ENCODE results near the gene CAMKK1. TPM values are rescaled to one million over a fixed set of nuclear protein-coding genes. Genes with fewer than 3 reads are reported as not detected.

The CAMKK1 gene
- polyA plus RNA-seq, 3 donors: 3.7 to 4.3 (median 3.8) TPM

- DNase-seq (ENCODE audit: low read depth in 3 of 3, low spot score in 2 of 3): no peak
These were observed 76.9 kb downstream of the CAMKK1 start for GRCh38 chr17:3815925-3816324.

DNA sequence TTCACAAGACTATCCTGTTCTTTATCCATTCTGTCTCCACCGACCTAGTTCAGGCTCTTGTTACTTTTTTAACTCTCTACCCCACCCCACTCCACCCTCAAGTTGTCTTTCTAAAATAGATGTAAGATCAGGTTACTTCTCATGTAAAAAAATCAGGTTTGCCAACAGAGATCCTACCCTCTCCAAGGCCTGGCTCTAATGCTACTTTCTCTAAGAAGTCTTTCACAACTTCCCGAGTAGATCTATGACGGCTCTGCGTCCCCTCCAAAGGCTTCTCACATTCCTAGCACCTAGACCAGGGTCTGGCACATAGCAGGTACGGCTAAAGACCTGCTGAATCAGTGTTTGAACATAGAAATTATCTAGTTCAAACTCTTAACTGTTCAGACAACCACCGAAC lies 77.7 kb downstream of the CAMKK1 start:
- no peak for DNase-seq (ENCODE audit: low read depth in 3 of 3, low spot score in 2 of 3)

DNA sequence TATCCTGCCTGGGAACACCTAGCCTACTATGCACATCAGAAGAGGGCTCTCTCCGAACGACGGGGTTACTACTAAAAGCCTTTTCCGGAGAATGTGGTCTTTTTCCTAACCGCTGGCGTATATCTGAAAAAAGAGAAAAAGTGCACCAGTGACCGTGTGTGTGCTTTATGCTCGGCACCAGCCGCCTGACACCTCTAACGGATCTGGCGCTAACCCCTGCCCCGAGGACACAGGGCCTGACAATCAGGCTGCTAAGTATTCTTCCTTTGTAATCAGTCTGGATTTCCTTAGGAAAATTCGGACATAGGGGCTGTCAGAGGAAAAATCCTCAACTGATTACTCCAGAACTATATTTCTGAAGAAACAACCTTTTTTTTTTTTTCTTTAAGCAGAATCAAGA lies 78.5 kb downstream of the CAMKK1 start:
- DNase-seq (ENCODE audit: low read depth in 3 of 3, low spot score in 2 of 3): no peak

GRCh38 chr17:3813171-3813570 lies 79.7 kb downstream of the CAMKK1 start:
- DNase-seq (ENCODE audit: low read depth in 3 of 3, low spot score in 2 of 3): no peak

DNA sequence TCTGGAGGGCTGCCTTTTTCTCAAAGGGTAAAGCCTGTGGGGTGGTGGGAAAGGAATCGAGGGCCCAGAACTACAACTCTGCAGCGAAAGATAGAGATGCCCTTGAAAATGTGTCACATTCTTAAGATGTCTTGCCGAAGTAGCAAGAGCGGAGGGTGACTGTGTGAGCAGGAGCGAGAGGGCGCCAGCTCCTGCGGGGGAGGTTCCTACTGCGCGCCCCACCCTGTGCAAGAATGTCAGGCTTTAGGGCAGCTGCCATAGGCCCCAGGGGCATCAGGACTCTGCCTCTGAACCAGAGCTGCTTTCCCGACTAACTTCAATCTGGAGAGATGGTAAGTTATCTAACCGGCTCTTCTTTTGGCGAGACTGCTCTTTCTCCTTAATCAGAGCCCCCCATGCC lies 80.1 kb downstream of the CAMKK1 start:
- DNase-seq (ENCODE audit: low read depth in 3 of 3, low spot score in 2 of 3): no peak

DNA sequence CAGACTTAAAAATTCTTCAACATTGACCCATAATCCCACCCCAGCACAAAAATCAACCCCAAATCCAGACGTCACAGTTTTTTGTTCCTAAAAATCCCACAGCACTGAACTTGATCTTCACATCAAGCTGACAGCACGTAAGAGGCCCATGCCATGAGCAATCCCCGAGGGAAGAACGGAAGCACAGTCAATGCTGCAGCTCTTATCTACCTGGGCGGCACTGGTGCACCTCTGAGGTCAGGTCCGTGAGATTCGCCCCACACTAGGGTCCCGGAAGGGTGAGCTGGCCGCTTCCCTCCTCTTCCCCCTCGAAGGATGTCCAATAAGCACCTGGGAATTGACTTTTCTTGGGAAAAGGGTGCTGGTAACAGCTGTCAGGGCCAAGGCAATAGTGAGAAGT lies 80.6 kb downstream of the CAMKK1 start:
- DNase-seq (ENCODE audit: low read depth in 3 of 3, low spot score in 2 of 3): no peak

Other genes starting within 250 kb of the CAMKK1 start
- gene TAX1BP3, start 224.5 kb downstream of the CAMKK1 start, polyA plus RNA-seq (ENCODE audit: insufficient read length in 3 of 3): 10 to 100 TPM; 84.5 to 98.5 (median 92.6) TPM
- 10 to 100 TPM; 22.8 to 26.7 (median 26.4) TPM for gene EMC6, start 224.2 kb downstream of the CAMKK1 start, polyA plus RNA-seq (ENCODE audit: insufficient read length in 3 of 3)
- 1 to 10 TPM; 1.2 to 1.6 (median 1.4) TPM for gene P2RX5, start 196.9 kb downstream of the CAMKK1 start, polyA plus RNA-seq (ENCODE audit: insufficient read length in 3 of 3)
- gene HASPIN, start 169.2 kb downstream of the CAMKK1 start, polyA plus RNA-seq (ENCODE audit: insufficient read length in 3 of 3): 1 to 10 TPM; 3.4 to 3.6 (median 3.5) TPM
- 10 to 100 TPM; 37.4 to 40.9 (median 38.3) TPM for gene ITGAE, start 91.9 kb downstream of the CAMKK1 start, polyA plus RNA-seq (ENCODE audit: insufficient read length in 3 of 3)
- 10 to 100 TPM; 62.9 to 78.9 (median 74.9) TPM for gene NCBP3, start 46.8 kb downstream of the CAMKK1 start, polyA plus RNA-seq (ENCODE audit: insufficient read length in 3 of 3)
- 1 to 10 TPM in 1 of 3 donors, under 1 TPM in 2; 0.71 to 1.5 (median 0.76) TPM for gene P2RX1, start 23.4 kb upstream of the CAMKK1 start, polyA plus RNA-seq (ENCODE audit: insufficient read length in 3 of 3)
- gene ATP2A3, start 71.4 kb upstream of the CAMKK1 start, polyA plus RNA-seq (ENCODE audit: insufficient read length in 3 of 3): 1 to 10 TPM; 2.8 to 4.8 (median 2.9) TPM
- 10 to 100 TPM; 21.1 to 22.4 (median 21.6) TPM for gene ZZEF1, start 250.0 kb upstream of the CAMKK1 start, polyA plus RNA-seq (ENCODE audit: insufficient read length in 3 of 3)

All from right renal cortex interstitium (tissue), 3 donors.